Stimulated activated CD8-positive, alpha-beta memory T cell treated with anti-CD3 and anti-CD28 coated beads, Interleukin-2, amount 100 ng/mL, for 1 hour (primary cell): ENCODE data around the gene TMEM266.

ENCODE experiments used
- DNase-seq, 2 donors: peaks; one replicate each; pipeline ENCODE4 v3.0.0-alpha.2; 2020; ENCODE audit warnings: low read depth in 2 of 2

The TMEM266 gene

DNA sequence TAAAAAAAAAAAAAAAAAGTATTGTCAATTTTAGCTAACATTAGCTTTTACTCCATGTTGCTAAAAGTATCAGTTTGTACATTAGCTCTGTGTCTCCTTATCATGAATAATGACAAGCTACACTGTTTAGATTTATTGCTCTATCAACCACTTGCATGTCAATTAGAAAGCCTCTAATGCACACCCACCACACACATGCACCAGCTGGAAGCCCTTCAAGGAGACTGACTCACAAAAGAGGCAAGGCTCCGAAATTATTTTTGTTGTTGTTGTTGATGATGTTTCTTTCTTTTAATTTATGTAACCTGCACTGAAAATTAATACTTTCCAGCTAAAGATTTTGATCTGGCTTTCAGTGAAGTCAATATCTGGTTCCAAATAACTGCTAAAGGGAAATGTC lies 180.0 kb downstream of the TMEM266 start:
- no peak for DNase-seq

GRCh38 chr15:76245072-76245610 lies 185.4 kb downstream of the TMEM266 start:
- DNase-seq, result no peak

DNA sequence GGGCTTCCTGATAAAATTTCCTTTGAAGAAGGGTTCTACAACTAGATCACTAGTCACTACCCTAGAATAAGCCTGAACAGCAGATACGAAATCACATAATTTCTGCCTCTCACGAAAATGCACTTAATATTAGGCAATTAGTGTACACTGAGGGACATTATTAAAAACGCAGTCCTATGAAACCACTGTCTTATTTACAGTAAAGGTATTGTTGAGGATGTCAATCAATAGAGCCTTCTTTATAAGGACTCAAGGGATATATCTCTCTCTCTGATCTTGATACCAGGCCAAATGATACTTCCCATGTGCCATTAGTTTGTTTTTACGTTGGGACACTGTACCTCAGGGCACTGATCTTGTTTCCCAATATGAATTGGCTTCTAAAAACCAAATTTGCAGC lies 191.9 kb downstream of the TMEM266 start:
- no peak for DNase-seq

GRCh38 chr15:76252249-76252648 lies 192.5 kb downstream of the TMEM266 start:
- no peak for DNase-seq

DNA sequence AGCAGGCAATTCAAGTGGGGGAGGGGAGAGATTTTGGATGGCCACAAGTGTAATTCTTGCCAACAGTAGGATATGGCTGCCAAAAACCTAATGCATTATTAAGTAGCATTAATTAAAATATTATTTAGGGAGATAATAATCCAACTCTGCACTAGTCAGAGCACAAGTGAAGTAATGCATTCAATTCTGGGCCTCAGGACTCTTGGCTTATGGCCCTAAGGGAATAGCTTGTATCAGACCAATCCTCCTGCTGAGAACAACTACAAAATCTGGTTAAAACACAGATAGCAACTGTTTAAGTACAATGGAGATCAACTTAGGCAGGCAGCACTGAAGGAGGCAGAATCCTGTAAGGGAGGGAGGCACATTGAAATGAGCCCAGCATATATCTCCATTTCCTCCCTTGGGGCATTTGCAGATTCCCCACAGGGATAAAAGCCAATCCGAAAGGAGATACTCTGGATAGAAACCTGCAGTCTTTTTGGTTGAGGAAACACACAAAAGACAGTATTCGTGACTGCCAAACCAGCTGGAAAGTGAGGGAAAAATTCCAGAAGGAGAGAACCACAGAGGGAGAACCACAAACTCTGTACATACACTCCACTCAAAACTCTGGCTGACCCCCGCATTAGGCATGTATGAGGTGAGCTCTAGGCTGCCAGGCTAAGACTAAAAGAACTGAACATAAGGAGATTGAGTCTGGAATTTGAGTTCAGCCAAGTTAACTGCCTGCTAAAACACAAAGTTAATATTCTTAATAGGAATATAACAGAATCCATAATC lies 194.1 kb downstream of the TMEM266 start:
- no peak for DNase-seq
